HFFc6 (cell line): Measurements from ENCODE around the gene REN. TPM values are rescaled to one million over a fixed set of nuclear protein-coding genes. Genes with fewer than 3 reads are reported as not detected.

ENCODE experiments used
- DNase-seq: peaks from one replicate; pipeline ENCODE4 v3.0.0-alpha.2; 2018
- H3K27ac Mint-ChIP-seq: 2 replicates; pipeline ENCODE4 v1.8.0; 2020; ENCODE audit warnings: mild to moderate bottlenecking, mixed read lengths
- H3K27me3 Mint-ChIP-seq: 2 replicates; pipeline ENCODE4 v1.8.0; 2021; ENCODE audit warnings: mild to moderate bottlenecking, moderate library complexity, mixed read lengths; ENCODE audit not compliant: insufficient read depth
- H3K36me3 Mint-ChIP-seq: 2 replicates; pipeline ENCODE4 v1.8.0; 2021; ENCODE audit warnings: low read depth, mixed read lengths
- H3K4me1 Mint-ChIP-seq: 2 replicates; pipeline ENCODE4 v1.8.0; 2020; ENCODE audit warnings: low read depth, mixed read lengths
- H3K4me3 Mint-ChIP-seq: 2 replicates; pipeline ENCODE4 v1.8.0; 2020; ENCODE audit warnings: mild to moderate bottlenecking, moderate library complexity, mixed read lengths
- H3K9me3 Mint-ChIP-seq: 2 replicates; pipeline ENCODE4 v1.8.0; 2020; ENCODE audit warnings: mild to moderate bottlenecking, mixed read lengths
- CTCF ChIP-seq: fragments of 200-600 bp; sonication (generic); IDR thresholded peaks from 2 replicates; pipeline ENCODE4 v1.5.0; 2021; ENCODE audit warnings: antibody characterized with exemption, mild to moderate bottlenecking
- total RNA-seq, 6 experiments: library from RNA; stranded (reverse); fragmentation: NEBNext Ultra II Directional; extraction: Animal tissue kit (Norgen Biotek cat#: 25700); gene quantifications; 2 replicates in 1 of 6; 3 replicates in 5 of 6; pipeline ENCODE4 v1.2.3, GENCODE V29; 2021

Gene REN
- total RNA-seq, 6 experiments from 2014 or later: 0.17 to 0.39 (median 0.34) TPM; not detected in 1

DNA sequence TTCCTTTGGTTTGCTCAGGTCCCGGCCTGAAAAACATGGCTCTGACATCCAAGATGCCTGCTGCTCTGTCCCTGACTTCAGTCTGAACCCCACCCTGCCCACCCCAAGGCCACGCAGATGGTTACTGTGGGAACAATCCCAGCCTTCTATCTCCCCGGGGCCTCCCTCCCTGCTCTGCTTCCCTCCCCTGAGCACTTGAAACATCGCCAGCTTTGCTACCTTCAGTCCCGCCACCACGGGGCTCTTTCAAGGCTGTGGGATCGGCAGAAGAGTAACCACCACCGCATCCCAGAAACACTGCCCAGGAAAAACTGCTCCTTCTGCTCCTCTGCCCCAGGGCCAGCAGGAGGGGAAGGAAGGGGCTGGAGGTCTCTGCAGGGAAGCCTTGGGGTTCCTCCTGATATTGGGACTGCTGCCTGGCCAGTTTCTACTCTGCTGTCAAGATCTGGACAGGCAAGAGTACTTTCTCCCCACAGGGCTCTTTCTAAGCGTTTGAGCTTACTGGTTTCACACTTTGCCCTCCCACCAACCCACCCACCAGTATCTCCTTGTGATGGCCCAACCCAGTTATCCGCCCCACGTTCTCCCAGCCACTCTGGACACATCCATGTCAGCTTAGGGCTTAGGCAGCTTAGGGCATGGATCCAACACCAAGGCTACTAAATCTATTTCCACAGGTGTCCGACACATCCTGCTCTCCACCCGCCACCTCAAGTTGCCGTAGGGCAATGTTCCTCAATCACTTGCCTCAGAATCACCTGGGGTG is 22.7 kb downstream of the REN start:
- no peak for TF ChIP-seq CTCF
- Mint-ChIP-seq H3K4me1 (no peaks in the 10 kb centered on the region), H3K4me3 (no peak overlapping the region), H3K27ac (no peak overlapping the region), H3K27me3 (peaks cover 29% of the 10 kb centered on the region), H3K36me3 (peaks cover 4% of the 10 kb centered on the region; the same call in 1 of the 2 replicates), H3K9me3 (no peaks in the 10 kb centered on the region)
- no peak for DNase-seq

DNA sequence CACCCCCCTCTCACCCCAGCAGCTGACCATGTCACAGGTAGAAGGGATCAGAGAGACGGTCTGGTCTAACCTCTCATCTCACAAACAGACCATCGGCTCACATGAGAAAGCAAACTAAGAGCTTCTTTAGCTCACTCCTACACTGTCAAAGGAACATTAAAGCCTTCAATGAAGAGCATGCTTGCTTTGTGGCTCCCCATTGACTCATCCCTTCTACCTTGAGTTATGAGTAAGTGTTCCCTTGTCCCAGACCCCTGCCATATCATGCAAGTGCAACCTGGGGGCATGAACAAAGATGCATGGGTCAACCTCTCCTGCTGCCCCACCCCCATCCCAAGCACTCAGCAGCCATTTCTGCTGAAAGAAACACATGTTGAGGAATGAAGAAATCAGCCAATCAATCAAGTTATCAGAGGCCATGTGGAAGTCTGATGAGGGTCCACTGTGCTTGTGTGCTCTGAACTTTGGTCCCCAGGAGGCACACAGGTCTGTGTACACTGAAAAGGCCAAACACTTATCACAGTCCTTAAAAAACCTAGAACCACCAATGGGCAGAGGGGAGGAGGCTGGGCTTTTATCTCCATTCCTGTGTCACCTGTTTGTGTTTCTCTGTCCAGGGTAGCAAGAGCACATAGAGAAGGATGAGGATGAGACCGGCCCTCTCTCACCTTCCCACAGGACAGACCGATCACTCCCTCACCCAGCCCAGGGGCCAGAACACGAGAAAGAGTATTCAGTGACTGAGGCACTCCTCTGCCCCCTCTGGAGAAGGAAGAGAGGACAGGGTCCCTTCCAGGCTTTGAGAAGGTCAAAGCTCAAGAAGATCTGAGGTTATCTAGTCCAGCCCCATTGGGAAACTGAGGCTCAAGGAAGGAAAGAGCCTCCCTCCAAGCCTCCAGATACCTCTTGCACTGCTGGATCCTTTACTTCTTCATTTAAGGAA is 23.8 kb downstream of the REN start:
- no peak overlapping the region for H3K4me3 Mint-ChIP-seq
- H3K27ac Mint-ChIP-seq: no peak overlapping the region
- TF ChIP-seq CTCF: peak; percentile 12; the same call in 1 of the 2 replicates
- DNase-seq: no peak
- H3K36me3 Mint-ChIP-seq: peaks cover 4% of the 10 kb centered on the region; the same call in 1 of the 2 replicates
- H3K27me3 Mint-ChIP-seq: peaks cover 29% of the 10 kb centered on the region
- no peaks in the 10 kb centered on the region for H3K9me3 Mint-ChIP-seq
- H3K4me1 Mint-ChIP-seq: no peaks in the 10 kb centered on the region

GRCh38 chr1:204141131-204141530 is 25.0 kb downstream of the REN start:
- DNase-seq: no peak
- H3K27ac Mint-ChIP-seq: no peak overlapping the region
- H3K4me3 Mint-ChIP-seq: no peak overlapping the region
- H3K4me1 Mint-ChIP-seq: no peaks in the 10 kb centered on the region
- no peaks in the 10 kb centered on the region for H3K9me3 Mint-ChIP-seq
- peaks cover 4% of the 10 kb centered on the region; the same call in 1 of the 2 replicates for H3K36me3 Mint-ChIP-seq
- H3K27me3 Mint-ChIP-seq: peaks cover 23% of the 10 kb centered on the region
- TF ChIP-seq CTCF: no peak

DNA sequence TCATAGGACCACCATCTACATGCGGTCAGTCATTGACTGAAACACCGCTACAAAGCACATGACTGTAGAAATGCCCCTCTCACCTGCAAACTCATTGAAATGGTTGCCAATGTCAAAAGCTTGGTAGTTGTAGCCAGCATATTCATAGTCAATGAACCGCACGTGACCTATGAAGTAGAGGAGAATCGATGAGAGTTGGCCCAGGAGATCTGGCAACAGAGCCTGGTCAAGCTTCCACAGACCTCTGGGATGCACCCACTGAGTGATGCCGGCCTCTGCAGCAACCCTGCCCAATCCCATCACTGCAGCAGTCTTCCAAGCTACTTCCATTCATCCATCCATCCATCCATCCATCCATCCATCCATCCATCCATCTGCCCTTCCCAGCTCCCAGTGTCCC is 26.2 kb downstream of the REN start:
- peaks cover 4% of the 10 kb centered on the region; the same call in 1 of the 2 replicates for H3K36me3 Mint-ChIP-seq
- no peaks in the 10 kb centered on the region for H3K4me1 Mint-ChIP-seq

More for the DNA sequence above, 26.2 kb downstream of the REN start:
- Mint-ChIP-seq H3K4me3 (no peak overlapping the region), H3K27ac (no peak overlapping the region), H3K27me3 (peaks cover 18% of the 10 kb centered on the region), H3K9me3 (no peaks in the 10 kb centered on the region)
- TF ChIP-seq CTCF: no peak
- DNase-seq: no peak
